Activated T-helper 2 cell treated with anti-CD3 and anti-CD28 coated beads, Interferon-gamma antibody, Interleukin-2, Interleukin-4, amounts not matched to agents 10 μg/mL and 5 μg/mL and 100 μg/mL, durations not matched to agents 14 hours and 24 hours and 36 hours (primary cell): ENCODE results near the gene TBC1D10A. TPM values are rescaled to one million over a fixed set of nuclear protein-coding genes. Genes with fewer than 3 reads are reported as not detected.

ENCODE experiments used
- DNase-seq: peaks from one replicate; pipeline ENCODE4 v3.0.0; 2021; ENCODE audit warnings: low spot score
- H3K27ac Mint-ChIP-seq: one replicate; pipeline ENCODE4 v1.8.0; 2021; ENCODE audit warnings: mixed read lengths
- H3K27me3 Mint-ChIP-seq: one replicate; pipeline ENCODE4 v1.8.0; 2021; ENCODE audit warnings: low read depth, mixed read lengths
- H3K36me3 Mint-ChIP-seq: one replicate; pipeline ENCODE4 v1.8.0; 2021; ENCODE audit warnings: low read depth, mixed read lengths
- H3K4me1 Mint-ChIP-seq: one replicate; pipeline ENCODE4 v1.8.0; 2021; ENCODE audit warnings: low read depth, mixed read lengths
- H3K4me3 Mint-ChIP-seq: one replicate; pipeline ENCODE4 v1.8.0; 2021; ENCODE audit warnings: low read depth, mild to moderate bottlenecking, moderate library complexity, mixed read lengths
- H3K9me3 Mint-ChIP-seq: one replicate; pipeline ENCODE4 v1.8.0; 2021; ENCODE audit warnings: mixed read lengths
- intact Hi-C: fragments of 100-400 bp; cut with micrococcal nuclease; formaldehyde crosslinking; loops from one replicate; pipeline ENCODE4 v1.15.1; 2023
- total RNA-seq: library from RNA; stranded (reverse); gene quantifications from 2 replicates; pipeline ENCODE4 v1.2.3, GENCODE V29; 2022

The TBC1D10A gene
- total RNA-seq, 1 donor from 2014 or later, result 26.8 TPM

GRCh38 chr22:30284666-30285065 is 42.1 kb downstream of the TBC1D10A start:
- Mint-ChIP-seq H3K4me3 (no peak overlapping the region), H3K4me1 (peaks cover 29% of the 10 kb centered on the region), H3K36me3 (peaks cover 9% of the 10 kb centered on the region), H3K27ac (peak overlapping the region; percentile 60), H3K9me3 (no peaks in the 10 kb centered on the region), H3K27me3 (no peaks in the 10 kb centered on the region)
- DNase-seq, result no peak
- intact Hi-C loops, result loop anchor here (5.0 kb wide), 2 partner anchors 32 to 203 kb away; no protein-coding TSS in a partner anchor

GRCh38 chr22:30284172-30284571 is 42.6 kb downstream of the TBC1D10A start:
- peaks cover 31% of the 10 kb centered on the region for H3K4me1 Mint-ChIP-seq
- no peak for DNase-seq
- peaks cover 9% of the 10 kb centered on the region for H3K36me3 Mint-ChIP-seq
- no peaks in the 10 kb centered on the region for H3K27me3 Mint-ChIP-seq
- intact Hi-C loops, result no loop called here
- H3K27ac Mint-ChIP-seq, result peak overlapping the region; percentile 30
- H3K4me3 Mint-ChIP-seq, result no peak overlapping the region
- H3K9me3 Mint-ChIP-seq, result no peaks in the 10 kb centered on the region

GRCh38 chr22:30283342-30283741 is 43.4 kb downstream of the TBC1D10A start:
- Mint-ChIP-seq H3K4me3 (no peak overlapping the region), H3K27ac (peak overlapping the region; percentile 66), H3K9me3 (no peaks in the 10 kb centered on the region), H3K27me3 (no peaks in the 10 kb centered on the region), H3K4me1 (peaks cover 35% of the 10 kb centered on the region), H3K36me3 (peaks cover 9% of the 10 kb centered on the region)
- intact Hi-C loops, result no loop called here
- no peak for DNase-seq

GRCh38 chr22:30282616-30283046 is 44.1 kb downstream of the TBC1D10A start:
- intact Hi-C loops, result no loop called here
- H3K4me1 Mint-ChIP-seq, result peaks cover 37% of the 10 kb centered on the region
- peaks cover 9% of the 10 kb centered on the region for H3K36me3 Mint-ChIP-seq
- peak overlapping the region; percentile 66 for H3K27ac Mint-ChIP-seq
- no peak for DNase-seq
- no peaks in the 10 kb centered on the region for H3K27me3 Mint-ChIP-seq
- no peak overlapping the region for H3K4me3 Mint-ChIP-seq
- H3K9me3 Mint-ChIP-seq, result no peaks in the 10 kb centered on the region

- DNase-seq, result no peak
- H3K27me3 Mint-ChIP-seq, result no peaks in the 10 kb centered on the region
- intact Hi-C loops, result no loop called here
- peaks cover 43% of the 10 kb centered on the region for H3K4me1 Mint-ChIP-seq
- no peaks in the 10 kb centered on the region for H3K9me3 Mint-ChIP-seq
- no peak overlapping the region for H3K4me3 Mint-ChIP-seq
- peaks cover 16% of the 10 kb centered on the region for H3K36me3 Mint-ChIP-seq
- no peak overlapping the region for H3K27ac Mint-ChIP-seq
Observed at GRCh38 chr22:30280505-30280904, 46.2 kb downstream of the TBC1D10A start.

GRCh38 chr22:30279932-30280331 is 46.8 kb downstream of the TBC1D10A start:
- Mint-ChIP-seq H3K36me3 (peaks cover 17% of the 10 kb centered on the region), H3K27me3 (no peaks in the 10 kb centered on the region), H3K27ac (no peak overlapping the region), H3K4me1 (peaks cover 44% of the 10 kb centered on the region), H3K9me3 (no peaks in the 10 kb centered on the region), H3K4me3 (no peak overlapping the region)
- no peak for DNase-seq
- intact Hi-C loops, result no loop called here

- Mint-ChIP-seq H3K36me3 (peaks cover 22% of the 10 kb centered on the region), H3K4me3 (no peak overlapping the region), H3K9me3 (no peaks in the 10 kb centered on the region), H3K27ac (no peak overlapping the region), H3K4me1 (peaks cover 49% of the 10 kb centered on the region), H3K27me3 (no peaks in the 10 kb centered on the region)
- no peak for DNase-seq
- intact Hi-C loops, result no loop called here
Observed at GRCh38 chr22:30279046-30279788, 47.5 kb downstream of the TBC1D10A start.

GRCh38 chr22:30277547-30278344 is 49.0 kb downstream of the TBC1D10A start:
- peaks cover 34% of the 10 kb centered on the region for H3K36me3 Mint-ChIP-seq
- intact Hi-C loops, result no loop called here
- no peaks in the 10 kb centered on the region for H3K9me3 Mint-ChIP-seq
- H3K27ac Mint-ChIP-seq, result peak overlapping the region; percentile 12
- H3K4me1 Mint-ChIP-seq, result peaks cover 53% of the 10 kb centered on the region
- no peak for DNase-seq
- no peak overlapping the region for H3K4me3 Mint-ChIP-seq
- no peaks in the 10 kb centered on the region for H3K27me3 Mint-ChIP-seq

GRCh38 chr22:30276039-30276438 is 50.7 kb downstream of the TBC1D10A start:
- no peak for DNase-seq
- Mint-ChIP-seq H3K36me3 (peaks cover 46% of the 10 kb centered on the region), H3K9me3 (no peaks in the 10 kb centered on the region), H3K4me3 (no peak overlapping the region), H3K4me1 (peaks cover 60% of the 10 kb centered on the region), H3K27me3 (no peaks in the 10 kb centered on the region), H3K27ac (peak overlapping the region; percentile 54)
- intact Hi-C loops, result no loop called here

GRCh38 chr22:30275625-30276024 is 51.1 kb downstream of the TBC1D10A start:
- intact Hi-C loops, result no loop called here
- Mint-ChIP-seq H3K4me1 (peaks cover 61% of the 10 kb centered on the region), H3K27me3 (no peaks in the 10 kb centered on the region), H3K27ac (peak overlapping the region; percentile 54), H3K4me3 (no peak overlapping the region), H3K9me3 (no peaks in the 10 kb centered on the region), H3K36me3 (peaks cover 49% of the 10 kb centered on the region)
- no peak for DNase-seq

GRCh38 chr22:30274437-30274812 is 52.3 kb downstream of the TBC1D10A start:
- Mint-ChIP-seq H3K27ac (peak overlapping the region; percentile 49), H3K4me3 (no peak overlapping the region), H3K9me3 (no peaks in the 10 kb centered on the region), H3K36me3 (peaks cover 59% of the 10 kb centered on the region), H3K27me3 (no peaks in the 10 kb centered on the region), H3K4me1 (peaks cover 62% of the 10 kb centered on the region)
- no peak for DNase-seq
- intact Hi-C loops, result no loop called here

- Mint-ChIP-seq H3K4me1 (peaks cover 63% of the 10 kb centered on the region), H3K9me3 (no peaks in the 10 kb centered on the region), H3K4me3 (no peak overlapping the region), H3K27me3 (no peaks in the 10 kb centered on the region), H3K36me3 (peaks cover 65% of the 10 kb centered on the region), H3K27ac (peak overlapping the region; percentile 36)
- intact Hi-C loops, result no loop called here
- no peak for DNase-seq
Observed at GRCh38 chr22:30273711-30274436, 52.9 kb downstream of the TBC1D10A start.
